Measurements from ENCODE around the gene LHX6. TPM values are rescaled to one million over a fixed set of nuclear protein-coding genes. Genes with fewer than 3 reads are reported as not detected.

Gene LHX6
- total and polyA plus RNA-seq, 7 experiments from 2014 or later, result not detected

- ChIA-PET CTCF (no interaction called here), POLR2A (no interaction called here)
- peaks cover 0 to 8% (median 0%) of the 10 kb centered on the region in 11 donors for H3K9me3 Mint-ChIP-seq
- H3K27ac Mint-ChIP-seq, result peak overlapping the region in 1 of 9 donors; percentile 42
- Histone ChIP-seq H3K9me3 (ENCODE audit: control insufficient read depth in 2 of 3, low read length in 3 of 3) (no peaks in the 10 kb centered on the region), H3K36me3 (ENCODE audit: control insufficient read depth in 2 of 3, insufficient read depth in 3 of 3, low read length in 3 of 3) (no peaks in the 10 kb centered on the region), H3K27ac (ENCODE audit: low read depth, low read length) (no peak overlapping the region), H3K4me3 (ENCODE audit: low read length) (peak overlapping the region; percentile 35), H3K27me3 (ENCODE audit: control insufficient read depth in 2 of 2, insufficient read depth in 2 of 2, low read length in 2 of 2) (peaks cover 6 to 16% of the 10 kb centered on the region in 2 donors), H3K4me1 (ENCODE audit: control insufficient read depth in 2 of 2, insufficient read depth in 2 of 2, low read length in 2 of 2) (peaks cover 0 to 6% of the 10 kb centered on the region in 2 donors)
- DNase-seq, result no peak
- ATAC-seq, result no peak
- no peaks in the 10 kb centered on the region for H3K36me3 Mint-ChIP-seq
- peaks cover 61 to 84% (median 71%) of the 10 kb centered on the region in 5 donors for H3K27me3 Mint-ChIP-seq
- intact Hi-C loops (cut with micrococcal nuclease), result loop anchor here in 1 of 2 donors (5.0 kb wide), 1 partner anchor 121 kb away; the partner anchor contains the start of gene TTLL11
- peaks cover 6 to 19% (median 14%) of the 10 kb centered on the region in 7 donors for H3K4me1 Mint-ChIP-seq
- peak overlapping the region; percentile 61 to 81 (median 72) for H3K4me3 Mint-ChIP-seq
Observed at GRCh38 chr9:122213102-122213588, 15.6 kb downstream of the LHX6 start.

- CTCF ChIA-PET, result no interaction called here
- Histone ChIP-seq H3K27me3 (ENCODE audit: control insufficient read depth in 2 of 2, insufficient read depth in 2 of 2, low read length in 2 of 2) (peaks cover 6 to 16% of the 10 kb centered on the region in 2 donors), H3K4me1 (ENCODE audit: control insufficient read depth in 2 of 2, insufficient read depth in 2 of 2, low read length in 2 of 2) (peaks cover 0 to 6% of the 10 kb centered on the region in 2 donors), H3K36me3 (ENCODE audit: control insufficient read depth in 2 of 3, insufficient read depth in 3 of 3, low read length in 3 of 3) (no peaks in the 10 kb centered on the region), H3K4me3 (ENCODE audit: low read length) (no peak overlapping the region), H3K9me3 (ENCODE audit: control insufficient read depth in 2 of 3, low read length in 3 of 3) (no peaks in the 10 kb centered on the region), H3K27ac (ENCODE audit: low read depth, low read length) (no peak overlapping the region)
- Mint-ChIP-seq H3K9me3 (peaks cover 0 to 8% (median 0%) of the 10 kb centered on the region in 11 donors), H3K4me3 (peak overlapping the region; percentile 61 to 81 (median 72)), H3K4me1 (peaks cover 5 to 14% (median 11%) of the 10 kb centered on the region in 7 donors), H3K27me3 (peaks cover 62 to 84% (median 65%) of the 10 kb centered on the region in 5 donors), H3K36me3 (no peaks in the 10 kb centered on the region), H3K27ac (peak overlapping the region in 2 of 9 donors; percentile 9 to 14)
- DNase-seq, result no peak
- no peak for ATAC-seq
- POLR2A ChIA-PET, result no interaction called here
- intact Hi-C loops (cut with micrococcal nuclease), result loop anchor here in 1 of 2 donors (5.0 kb wide), 1 partner anchor 120 kb away; the partner anchor contains the start of gene TTLL11
Observed at GRCh38 chr9:122212473-122213004, 16.2 kb downstream of the LHX6 start.

GRCh38 chr9:122209451-122209850, 19.3 kb downstream of the LHX6 start:
- ChIA-PET POLR2A (interaction anchor here (0.6 kb wide), 1 partner anchor 933 kb away, joined by 4 read pairs; no protein-coding TSS in a partner anchor), CTCF (no interaction called here)
- Histone ChIP-seq H3K9me3 (ENCODE audit: control insufficient read depth in 2 of 3, low read length in 3 of 3) (no peaks in the 10 kb centered on the region), H3K4me1 (ENCODE audit: control insufficient read depth in 2 of 2, insufficient read depth in 2 of 2, low read length in 2 of 2) (peaks cover 0 to 6% of the 10 kb centered on the region in 2 donors), H3K36me3 (ENCODE audit: control insufficient read depth in 2 of 3, insufficient read depth in 3 of 3, low read length in 3 of 3) (no peaks in the 10 kb centered on the region), H3K27ac (ENCODE audit: low read depth, low read length) (no peak overlapping the region), H3K27me3 (ENCODE audit: control insufficient read depth in 2 of 2, insufficient read depth in 2 of 2, low read length in 2 of 2) (peaks cover 6 to 14% of the 10 kb centered on the region in 2 donors), H3K4me3 (ENCODE audit: low read length) (no peak overlapping the region)
- Mint-ChIP-seq H3K4me1 (peaks cover 5 to 11% (median 9%) of the 10 kb centered on the region in 7 donors), H3K4me3 (no peak overlapping the region), H3K36me3 (no peaks in the 10 kb centered on the region), H3K27ac (no peak overlapping the region), H3K9me3 (peaks cover 0 to 6% (median 0%) of the 10 kb centered on the region in 11 donors), H3K27me3 (peaks cover 37 to 59% (median 49%) of the 10 kb centered on the region in 5 donors)
- intact Hi-C loops (cut with micrococcal nuclease), result no loop called here
- ATAC-seq (no peak), DNase-seq (no peak)

- no peak for ATAC-seq
- H3K4me3 Mint-ChIP-seq, result no peak overlapping the region
- ChIA-PET POLR2A (no interaction called here), CTCF (no interaction called here)
- no peak overlapping the region for H3K4me3 ChIP-seq (ENCODE audit: low read length)
- no peaks in the 10 kb centered on the region for H3K4me1 Mint-ChIP-seq
- H3K36me3 Mint-ChIP-seq, result no peaks in the 10 kb centered on the region
- H3K27me3 Mint-ChIP-seq, result peaks cover 17 to 45% (median 32%) of the 10 kb centered on the region in 5 donors
- intact Hi-C loops (cut with micrococcal nuclease), result no loop called here
- no peak for DNase-seq
- H3K9me3 Mint-ChIP-seq, result no peaks in the 10 kb centered on the region
- H3K4me1 ChIP-seq (ENCODE audit: control insufficient read depth in 2 of 2, insufficient read depth in 2 of 2, low read length in 2 of 2), result no peaks in the 10 kb centered on the region
- H3K27me3 ChIP-seq (ENCODE audit: control insufficient read depth in 2 of 2, insufficient read depth in 2 of 2, low read length in 2 of 2), result peaks cover 0 to 6% of the 10 kb centered on the region in 2 donors
- no peaks in the 10 kb centered on the region for H3K9me3 ChIP-seq (ENCODE audit: control insufficient read depth in 2 of 3, low read length in 3 of 3)
- H3K27ac ChIP-seq (ENCODE audit: low read depth, low read length), result no peak overlapping the region
- no peak overlapping the region for H3K27ac Mint-ChIP-seq
- H3K36me3 ChIP-seq (ENCODE audit: control insufficient read depth in 2 of 3, insufficient read depth in 3 of 3, low read length in 3 of 3), result no peaks in the 10 kb centered on the region
Observed at GRCh38 chr9:122207096-122207495, 21.7 kb downstream of the LHX6 start.

- ChIA-PET POLR2A (no interaction called here), CTCF (no interaction called here)
- Histone ChIP-seq H3K36me3 (ENCODE audit: control insufficient read depth in 2 of 3, insufficient read depth in 3 of 3, low read length in 3 of 3) (no peaks in the 10 kb centered on the region), H3K4me1 (ENCODE audit: control insufficient read depth in 2 of 2, insufficient read depth in 2 of 2, low read length in 2 of 2) (no peaks in the 10 kb centered on the region), H3K4me3 (ENCODE audit: low read length) (no peak overlapping the region), H3K27me3 (ENCODE audit: control insufficient read depth in 2 of 2, insufficient read depth in 2 of 2, low read length in 2 of 2) (no peaks in the 10 kb centered on the region), H3K27ac (ENCODE audit: low read depth, low read length) (no peak overlapping the region), H3K9me3 (ENCODE audit: control insufficient read depth in 2 of 3, low read length in 3 of 3) (no peaks in the 10 kb centered on the region)
- no peaks in the 10 kb centered on the region for H3K36me3 Mint-ChIP-seq
- H3K4me3 Mint-ChIP-seq, result no peak overlapping the region
- no peak overlapping the region for H3K27ac Mint-ChIP-seq
- ATAC-seq (no peak), DNase-seq (no peak)
- H3K9me3 Mint-ChIP-seq, result no peaks in the 10 kb centered on the region
- H3K4me1 Mint-ChIP-seq, result no peaks in the 10 kb centered on the region
- intact Hi-C loops (cut with micrococcal nuclease), result no loop called here
- H3K27me3 Mint-ChIP-seq, result peaks cover 10 to 39% (median 25%) of the 10 kb centered on the region in 5 donors
Observed at GRCh38 chr9:122206118-122207046, 22.4 kb downstream of the LHX6 start.

GRCh38 chr9:122205176-122205575, 23.6 kb downstream of the LHX6 start:
- no peak overlapping the region for H3K4me3 Mint-ChIP-seq
- DNase-seq, result no peak
- H3K36me3 Mint-ChIP-seq, result no peaks in the 10 kb centered on the region
- no peak overlapping the region for H3K27ac Mint-ChIP-seq
- intact Hi-C loops (cut with micrococcal nuclease), result no loop called here
- Histone ChIP-seq H3K4me3 (ENCODE audit: low read length) (no peak overlapping the region), H3K4me1 (ENCODE audit: control insufficient read depth in 2 of 2, insufficient read depth in 2 of 2, low read length in 2 of 2) (no peaks in the 10 kb centered on the region), H3K36me3 (ENCODE audit: control insufficient read depth in 2 of 3, insufficient read depth in 3 of 3, low read length in 3 of 3) (no peaks in the 10 kb centered on the region), H3K27me3 (ENCODE audit: control insufficient read depth in 2 of 2, insufficient read depth in 2 of 2, low read length in 2 of 2) (no peaks in the 10 kb centered on the region), H3K9me3 (ENCODE audit: control insufficient read depth in 2 of 3, low read length in 3 of 3) (no peaks in the 10 kb centered on the region), H3K27ac (ENCODE audit: low read depth, low read length) (no peak overlapping the region)
- CTCF ChIA-PET, result no interaction called here
- H3K4me1 Mint-ChIP-seq, result no peaks in the 10 kb centered on the region
- H3K9me3 Mint-ChIP-seq, result no peaks in the 10 kb centered on the region
- H3K27me3 Mint-ChIP-seq, result peaks cover 1 to 27% (median 16%) of the 10 kb centered on the region in 5 donors
- ATAC-seq, result no peak
- POLR2A ChIA-PET, result no interaction called here

All from naive thymus-derived CD4-positive, alpha-beta T cell (primary cell).